Adipocyte (in vitro differentiated cells): ENCODE data around the gene EVPL.
"Not testable (repeated sequence)": the region's sequence is repeated elsewhere in the genome, so short reads cannot be mapped to it uniquely, and the experiment has no call there.

Source experiments
- DNase-seq: peaks from one replicate; pipeline ENCODE4 v3.0.0-alpha.2; 2015; ENCODE audit warnings: low read depth
- H3K27me3 ChIP-seq: replicated peaks from 2 replicates; pipeline ENCODE4 v1.7.0; 2013; ENCODE audit warnings: mild to moderate bottlenecking, low read length, moderate library complexity; ENCODE audit not compliant: control insufficient read depth, insufficient read depth
- H3K36me3 ChIP-seq: 2 replicates; pipeline ENCODE4 v1.7.0; 2013; ENCODE audit warnings: low read length, mild to moderate bottlenecking, moderate library complexity; ENCODE audit not compliant: control insufficient read depth, insufficient read depth, severe bottlenecking
- H3K4me1 ChIP-seq: 2 replicates; pipeline ENCODE4 v1.7.0; 2013; ENCODE audit warnings: mild to moderate bottlenecking, low read length, moderate library complexity; ENCODE audit not compliant: control insufficient read depth, insufficient read depth
- H3K4me3 ChIP-seq: 2 replicates; pipeline ENCODE4 v1.7.0; 2013; ENCODE audit warnings: mild to moderate bottlenecking, low read length, moderate library complexity
- H3K9ac ChIP-seq: 2 replicates; pipeline ENCODE4 v1.7.0; 2013; ENCODE audit warnings: mild to moderate bottlenecking, low read length, moderate library complexity
- H3K9me3 ChIP-seq: 2 replicates; pipeline ENCODE4 v1.7.0; 2013; ENCODE audit warnings: mild to moderate bottlenecking, low read length, moderate library complexity; ENCODE audit not compliant: control insufficient read depth

The EVPL gene

DNA sequence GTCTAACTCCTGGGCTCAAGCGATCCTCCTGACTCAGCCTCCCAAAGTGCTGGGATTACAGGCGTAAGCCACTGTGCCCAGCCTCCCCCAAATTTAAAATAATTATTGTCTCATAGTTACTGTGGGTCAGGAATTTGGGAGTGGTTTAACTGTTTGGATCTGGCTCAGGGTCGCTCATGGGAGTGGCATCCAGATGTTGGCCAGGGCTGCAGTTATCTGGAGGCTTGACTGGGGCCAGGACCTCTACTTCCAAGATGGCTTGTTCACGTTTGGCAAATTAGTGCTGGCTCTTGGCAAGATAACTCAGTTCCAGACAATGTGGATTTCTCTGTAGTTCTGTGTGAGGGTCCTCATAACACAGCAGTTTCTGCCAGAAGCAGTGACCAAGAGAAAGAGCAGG lies 40.1 kb downstream of the EVPL start:
- no peaks in the 10 kb centered on the region for H3K27me3 ChIP-seq
- no peak for DNase-seq
- H3K9me3 ChIP-seq, result no peaks in the 10 kb centered on the region
- H3K4me1 ChIP-seq, result peaks cover 36% of the 10 kb centered on the region
- peaks cover 7% of the 10 kb centered on the region for H3K36me3 ChIP-seq
- no peak overlapping the region for H3K9ac ChIP-seq
- H3K4me3 ChIP-seq, result no peak overlapping the region

DNA sequence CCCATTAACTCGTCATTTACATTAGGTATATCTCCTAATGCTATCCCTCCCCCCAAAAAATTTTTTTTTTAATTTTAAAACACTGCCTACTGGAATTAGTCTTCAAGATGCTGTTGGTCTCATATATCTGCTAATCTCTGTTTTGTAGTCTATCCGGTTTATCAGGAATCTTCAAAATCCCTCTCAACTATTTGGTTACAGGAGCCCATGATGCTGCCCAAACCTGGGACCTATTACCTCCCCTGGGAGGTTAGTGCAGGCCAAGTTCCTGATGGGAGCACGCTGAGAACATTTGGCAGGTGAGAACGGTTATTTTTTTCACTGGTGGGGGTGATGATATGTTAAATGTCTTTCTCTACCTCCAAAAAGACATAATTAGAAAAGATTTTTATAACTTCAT lies 41.1 kb downstream of the EVPL start:
- no peaks in the 10 kb centered on the region for H3K9me3 ChIP-seq
- DNase-seq, result no peak
- H3K9ac ChIP-seq, result no peak overlapping the region
- no peak overlapping the region for H3K4me3 ChIP-seq
- no peaks in the 10 kb centered on the region for H3K36me3 ChIP-seq
- no peaks in the 10 kb centered on the region for H3K27me3 ChIP-seq
- H3K4me1 ChIP-seq, result peaks cover 46% of the 10 kb centered on the region

DNA sequence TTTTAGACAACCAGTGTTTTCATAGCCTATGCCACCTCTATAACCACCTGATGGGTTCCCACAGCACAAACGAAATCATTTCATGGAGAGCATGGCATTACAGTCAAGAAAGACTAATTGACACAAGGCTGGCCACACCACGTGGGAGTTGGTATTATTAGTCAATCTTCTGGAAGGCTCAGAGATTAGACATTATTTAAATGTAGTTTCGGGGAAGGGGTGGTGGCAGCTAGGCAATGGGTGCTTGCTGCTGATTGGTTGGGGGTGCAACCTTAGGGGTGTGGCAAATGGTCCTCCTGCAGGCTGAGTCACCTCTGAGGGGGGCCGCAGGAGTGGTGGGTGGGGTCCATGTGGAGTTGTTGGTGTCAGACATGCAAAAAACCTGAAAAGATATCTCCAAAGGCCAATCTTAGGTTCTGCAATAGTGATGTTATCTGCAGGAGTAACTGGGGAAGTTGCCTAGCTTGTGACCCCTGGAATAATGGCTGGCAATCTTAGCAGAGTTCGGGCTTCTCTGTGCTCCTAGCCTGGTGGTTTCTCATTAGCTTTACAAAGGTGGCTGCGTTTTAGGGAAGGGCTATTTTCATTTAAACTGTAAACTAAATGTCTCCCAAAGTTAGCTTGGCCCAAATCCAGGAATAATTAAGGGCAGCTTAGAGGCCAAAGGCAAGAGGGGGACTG lies 43.5 kb downstream of the EVPL start:
- peaks cover 59% of the 10 kb centered on the region for H3K4me1 ChIP-seq
- H3K9me3 ChIP-seq, result no peaks in the 10 kb centered on the region
- peak overlapping the region; percentile 9 for H3K4me3 ChIP-seq
- no peaks in the 10 kb centered on the region for H3K36me3 ChIP-seq
- peak overlapping the region; percentile 99 for H3K9ac ChIP-seq
- H3K27me3 ChIP-seq, result no peaks in the 10 kb centered on the region
- DNase-seq, result no peak

DNA sequence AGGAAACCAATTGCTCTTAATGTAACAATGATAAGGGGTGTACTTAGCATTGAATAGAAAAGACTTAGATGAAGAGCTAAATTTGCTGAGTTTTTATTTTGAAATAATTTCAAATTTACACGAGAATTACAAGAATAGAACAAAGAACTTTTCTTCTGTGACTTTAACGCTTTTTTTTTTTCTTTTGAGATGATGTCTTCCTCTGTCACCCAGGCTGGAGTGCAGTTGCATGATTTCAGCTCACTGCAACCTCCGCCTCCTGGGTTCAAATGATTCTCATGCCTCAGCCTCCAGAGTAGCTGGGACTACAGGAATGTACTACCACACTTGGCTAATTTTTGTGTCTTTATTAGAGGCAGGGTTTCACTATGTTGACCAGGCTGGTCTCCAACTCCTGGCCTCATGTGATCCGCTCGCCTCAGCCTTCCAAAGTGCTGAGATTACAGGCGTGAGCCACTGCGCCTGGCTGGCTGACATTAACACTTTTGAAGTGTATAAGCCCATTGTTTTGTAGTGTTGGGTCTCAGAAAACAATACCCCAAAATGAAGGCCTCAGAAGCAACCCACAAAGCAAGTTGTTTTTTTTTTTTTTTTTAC lies 46.0 kb downstream of the EVPL start:
- Histone ChIP-seq H3K4me1 (peaks cover 63% of the 10 kb centered on the region), H3K4me3 (peak overlapping the region; percentile 100), H3K9me3 (no peaks in the 10 kb centered on the region), H3K36me3 (peaks cover 5% of the 10 kb centered on the region), H3K9ac (peak overlapping the region; percentile 99), H3K27me3 (no peaks in the 10 kb centered on the region)
- DNase-seq, result no peak

DNA sequence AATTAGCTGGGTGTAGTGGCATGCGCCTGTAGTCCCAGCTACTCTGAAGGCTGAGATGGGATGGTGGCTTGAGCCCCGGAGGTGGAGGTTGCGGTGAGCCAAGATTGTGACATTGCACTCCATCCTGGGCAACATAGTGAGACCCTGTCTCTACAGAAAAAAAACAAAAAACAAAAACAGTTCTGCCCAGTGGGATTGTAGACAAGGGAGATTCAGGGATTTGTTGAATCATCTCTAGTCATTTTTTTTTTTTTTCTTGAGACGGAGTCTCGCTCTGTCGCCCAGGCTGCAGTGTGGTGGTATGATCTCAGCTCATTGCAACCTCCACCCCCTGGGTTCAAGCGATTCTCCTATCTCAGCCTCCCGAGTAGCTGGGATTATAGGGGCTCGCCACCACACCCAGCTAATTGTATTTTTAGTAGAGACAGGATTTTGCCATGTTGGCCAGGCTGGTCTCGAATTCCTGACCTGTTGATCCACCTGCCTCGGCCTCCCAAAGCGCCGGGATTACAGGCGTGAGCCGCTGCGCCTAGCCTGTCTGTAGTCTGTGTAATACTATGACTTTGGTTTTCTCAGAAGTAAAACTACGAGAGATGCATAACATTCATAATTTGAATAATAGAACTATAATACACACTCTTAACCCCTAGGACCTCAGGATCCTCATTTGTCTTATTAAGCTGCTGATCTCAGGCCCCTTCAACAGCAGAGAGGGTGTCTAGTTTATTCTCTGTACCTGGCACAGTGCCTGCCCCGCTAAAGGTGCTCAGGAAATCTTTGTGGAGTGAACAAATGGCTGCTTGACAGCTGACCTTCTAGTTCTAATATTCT lies 46.7 kb downstream of the EVPL start:
- peaks cover 7% of the 10 kb centered on the region for H3K36me3 ChIP-seq
- no peak for DNase-seq
- peaks cover 70% of the 10 kb centered on the region for H3K4me1 ChIP-seq
- no peaks in the 10 kb centered on the region for H3K9me3 ChIP-seq
- no peaks in the 10 kb centered on the region for H3K27me3 ChIP-seq
- peak overlapping the region; percentile 100 for H3K4me3 ChIP-seq
- H3K9ac ChIP-seq, result peak overlapping the region; percentile 99

DNA sequence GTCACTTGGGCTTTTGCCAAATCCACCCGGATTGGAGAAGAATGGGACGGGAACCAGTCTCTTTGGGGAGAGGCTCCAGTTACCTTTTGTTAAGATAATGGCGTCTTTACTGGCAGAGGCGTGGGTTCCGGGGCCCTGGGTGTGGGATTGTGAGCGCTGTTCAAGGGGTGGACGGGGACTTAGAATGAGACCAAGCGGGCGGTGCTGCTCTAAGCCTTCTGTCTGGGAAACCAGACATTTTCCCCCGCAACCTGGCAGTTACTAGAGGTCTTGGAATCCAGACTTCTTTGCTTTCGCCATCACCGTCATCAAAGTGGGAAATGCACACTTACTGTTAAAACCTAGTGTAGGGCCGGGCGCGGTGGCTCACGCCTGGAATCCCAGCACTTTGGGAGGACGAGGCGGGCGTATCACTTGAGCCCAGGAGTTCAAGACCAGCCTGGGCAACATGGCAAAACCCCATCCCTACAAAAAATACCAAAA lies 47.4 kb downstream of the EVPL start:
- H3K4me3 ChIP-seq, result peak overlapping the region; percentile 100
- H3K9me3 ChIP-seq, result no peaks in the 10 kb centered on the region
- peaks cover 65% of the 10 kb centered on the region for H3K4me1 ChIP-seq
- H3K9ac ChIP-seq, result peak overlapping the region; percentile 99
- H3K27me3 ChIP-seq, result no peaks in the 10 kb centered on the region
- H3K36me3 ChIP-seq, result peaks cover 13% of the 10 kb centered on the region
- peak; percentile 88 for DNase-seq

DNA sequence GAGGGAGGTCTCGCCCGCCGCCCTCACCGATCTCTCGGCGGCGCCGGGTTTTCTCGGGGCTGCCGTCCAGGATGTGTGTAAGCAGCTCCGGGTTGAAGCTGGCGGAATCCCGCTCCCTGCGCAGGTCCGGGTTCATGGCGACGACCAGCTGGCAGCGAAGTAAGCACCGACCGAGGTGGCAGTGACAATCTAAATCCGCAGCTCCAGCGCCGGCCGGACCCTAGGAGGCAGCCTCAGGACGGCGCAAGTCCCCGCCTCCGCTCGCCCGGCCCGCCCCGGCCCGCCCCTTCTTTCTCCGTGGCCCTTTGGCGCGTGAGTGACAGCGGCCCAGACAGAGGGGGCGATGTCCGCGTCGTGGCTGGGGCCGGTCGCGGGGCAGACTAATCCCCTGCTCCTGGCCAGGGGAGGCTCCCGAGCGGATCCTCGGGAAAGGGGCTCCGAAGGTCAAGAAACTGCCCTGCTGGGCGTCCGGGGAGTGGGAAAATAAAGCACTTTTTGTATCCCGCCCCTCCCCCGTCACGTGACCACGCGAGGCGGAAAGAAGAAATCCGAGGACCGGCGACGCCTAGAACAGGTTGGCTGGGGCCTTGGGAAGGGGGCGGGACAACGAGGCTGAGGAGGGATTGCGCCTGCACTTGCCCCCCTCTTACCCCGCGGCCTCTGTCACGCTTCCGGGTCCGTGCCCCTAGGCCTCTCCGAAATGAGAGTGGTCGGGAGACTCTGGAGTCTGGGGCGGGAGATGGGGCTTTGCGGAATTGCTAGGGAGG lies 48.0 kb downstream of the EVPL start, which contains the start of the genes ACOX1 and TEN1:
Gene ACOX1, minus strand, starts transcription at position 229 of the 767 bp plus-strand sequence. Its CDS starts 93 bp downstream, at position 136.
Gene TEN1, plus strand, starts transcription at position 303 of the 767 bp plus-strand sequence. CDS start 6,953 bp downstream, outside the sequence.
- peaks cover 19% of the 10 kb centered on the region for H3K36me3 ChIP-seq
- no peaks in the 10 kb centered on the region for H3K9me3 ChIP-seq
- peak; percentile 98 for DNase-seq

DNA sequence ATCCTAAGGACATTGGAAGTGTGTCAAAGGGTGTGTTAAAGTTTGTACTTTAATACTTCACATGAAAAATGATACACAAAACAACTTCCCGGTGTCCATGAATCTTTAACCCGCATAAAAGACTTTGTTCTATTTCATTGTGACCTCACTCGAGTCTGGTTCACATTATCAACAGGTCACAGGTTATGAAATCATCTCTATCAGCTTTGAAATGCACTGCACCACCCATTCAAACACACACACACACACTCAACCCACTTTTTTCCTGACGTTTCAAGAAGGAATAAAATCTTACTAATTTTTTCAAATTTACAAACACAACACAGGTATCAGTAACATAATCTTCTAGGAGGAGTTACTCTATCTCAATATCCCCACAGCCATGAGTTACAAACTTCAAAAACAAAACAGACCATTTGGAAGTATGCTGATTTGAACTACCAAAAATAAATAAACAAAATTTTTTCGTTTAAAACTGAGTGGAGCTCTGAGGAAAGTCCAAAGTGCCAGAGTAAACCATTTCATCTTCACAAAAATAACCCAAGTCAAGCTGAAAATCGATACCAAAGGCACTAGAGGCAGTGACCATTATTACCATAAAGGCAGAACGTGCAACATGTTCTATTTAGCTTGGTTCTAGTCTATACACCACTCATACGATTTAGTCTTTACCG lies 50.8 kb downstream of the EVPL start:
- Histone ChIP-seq H3K9me3 (no peaks in the 10 kb centered on the region), H3K27me3 (no peaks in the 10 kb centered on the region), H3K4me3 (peak overlapping the region; percentile 100), H3K9ac (peak overlapping the region; percentile 39), H3K4me1 (peaks cover 32% of the 10 kb centered on the region), H3K36me3 (peaks cover 47% of the 10 kb centered on the region)
- peak; percentile 60 for DNase-seq

More for the DNA sequence above, 48.0 kb downstream of the EVPL start, which contains the start of the genes ACOX1 and TEN1:
- H3K4me3 ChIP-seq, result peak within 1 kb of the TSS; percentile 100
- H3K27me3 ChIP-seq, result no peaks in the 10 kb centered on the region
- H3K4me1 ChIP-seq, result peaks cover 59% of the 10 kb centered on the region
- peak within 1 kb of the TSS; percentile 99 for H3K9ac ChIP-seq

DNA sequence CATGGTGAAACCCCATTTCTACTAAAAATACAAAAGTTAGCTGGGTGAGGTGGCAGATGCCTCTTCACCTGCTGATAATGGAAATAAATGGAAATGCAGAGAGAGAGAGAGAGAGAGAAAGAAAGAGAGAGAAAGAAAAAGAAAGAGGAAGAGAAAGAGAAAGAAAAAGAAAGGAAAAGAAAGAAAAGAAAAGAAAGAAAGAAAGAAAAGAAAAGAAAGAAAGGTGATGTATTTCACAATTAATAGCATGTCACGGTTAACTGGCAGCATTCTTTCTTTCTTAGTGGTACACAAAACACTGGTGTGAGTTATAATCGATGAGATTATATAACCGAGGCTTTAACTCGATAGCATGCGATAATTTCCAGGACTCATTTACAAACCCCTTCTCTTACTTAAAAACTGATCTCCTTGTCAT lies 51.3 kb downstream of the EVPL start:
- peaks cover 26% of the 10 kb centered on the region for H3K4me1 ChIP-seq
- peaks cover 52% of the 10 kb centered on the region for H3K36me3 ChIP-seq
- no peaks in the 10 kb centered on the region for H3K9me3 ChIP-seq
- no peaks in the 10 kb centered on the region for H3K27me3 ChIP-seq
- H3K9ac ChIP-seq, result peak overlapping the region; percentile 39
- peak; percentile 43 for DNase-seq
- peak overlapping the region; percentile 100 for H3K4me3 ChIP-seq

DNA sequence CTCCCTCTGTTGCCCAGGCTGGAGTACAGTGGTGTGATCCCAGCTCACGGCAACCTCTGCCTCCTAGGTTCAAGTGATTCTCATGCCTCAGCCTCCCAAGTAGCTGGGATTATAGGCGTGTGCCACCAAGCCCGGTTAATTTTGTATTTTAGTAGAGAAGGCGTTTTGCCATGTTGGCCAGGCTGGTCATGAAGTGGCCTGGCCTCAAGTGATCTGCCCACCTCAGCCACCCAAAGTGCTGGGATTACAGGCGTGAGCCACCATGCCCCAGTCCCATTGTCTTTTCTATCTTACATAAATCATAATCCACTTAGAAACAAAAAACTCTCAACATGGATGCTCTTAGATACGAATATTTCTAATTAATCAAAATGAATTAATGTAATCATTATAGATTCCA lies 51.9 kb downstream of the EVPL start:
- peaks cover 23% of the 10 kb centered on the region for H3K4me1 ChIP-seq
- peak overlapping the region; percentile 100 for H3K4me3 ChIP-seq
- H3K9me3 ChIP-seq, H3K27me3 ChIP-seq, DNase-seq: not testable (repeated sequence)
- peak overlapping the region; percentile 39 for H3K9ac ChIP-seq
- peaks cover 58% of the 10 kb centered on the region for H3K36me3 ChIP-seq
